Measurements from ENCODE around the gene CFAP77. TPM values are rescaled to one million over a fixed set of nuclear protein-coding genes. Genes with fewer than 3 reads are reported as not detected.

CFAP77 gene
- total and polyA plus RNA-seq, 2 of the 4 experiments (the other 2 are of a cell fraction) = not detected

- dilution Hi-C loops (cut with HindIII; ENCODE audit: low sequenced_read_pairs, unreplicated experiment) = no loop called here
- CTCF ChIA-PET = no interaction called here
Measured at GRCh38 chr9:132488626-132489025, 78.6 kb downstream of the CFAP77 start.

More at GRCh38 chr9:132488626-132489025, 78.6 kb downstream of the CFAP77 start:
- no peak overlapping the region for H3K56ac ChIP-seq (ENCODE audit: extremely low read depth, insufficient read depth, low read length)
- no peak overlapping the region for H3K4me3 ChIP-seq (ENCODE audit: insufficient read depth, low read depth, low read length)
- H3K9ac ChIP-seq (ENCODE audit: low read depth, low read length) = no peak overlapping the region
- in situ Hi-C loops (cut with MboI; ENCODE audit: low sequenced_read_pairs) (no loop called here), intact Hi-C loops (cut with micrococcal nuclease) (no loop called here)
- H3K9me1 ChIP-seq (ENCODE audit: insufficient read depth, low read length) = no peaks in the 10 kb centered on the region
- H2BK20ac ChIP-seq (ENCODE audit: low read depth, low read length) = no peak overlapping the region
- POLR2A ChIA-PET (ENCODE audit: unreplicated experiment) = no interaction called here
- H3K79me1 ChIP-seq (ENCODE audit: low read depth in 1 of 2, low read length in 2 of 2) = no peaks in the 10 kb centered on the region
- H4K5ac ChIP-seq (ENCODE audit: low read depth, low read length) = no peak overlapping the region
- H2AFZ ChIP-seq (replicated peaks; ENCODE audit: low read length, poor library complexity) = no peak overlapping the region
- no peak overlapping the region for H3K27ac ChIP-seq (ENCODE audit: insufficient read depth, low read length)
- H3K4me1 ChIP-seq (ENCODE audit: control insufficient read depth, insufficient read depth, low read length) = no peaks in the 10 kb centered on the region
- H3K9me3 ChIP-seq (ENCODE audit: control insufficient read depth, insufficient read depth, low read length) = no peaks in the 10 kb centered on the region
- no peak overlapping the region for H2BK15ac ChIP-seq (ENCODE audit: low read depth, low read length)
- H2AK9ac ChIP-seq (replicated peaks; ENCODE audit: low read depth, low read length, poor library complexity) = no peak overlapping the region
- no peak overlapping the region for H4K91ac ChIP-seq (ENCODE audit: insufficient read depth, low read depth, low read length)
- H3K4me2 ChIP-seq (ENCODE audit: low read depth, low read length) = no peak overlapping the region
- no peak overlapping the region for H3K18ac ChIP-seq (ENCODE audit: low read depth, low read length)
- no peaks in the 10 kb centered on the region for H4K20me1 ChIP-seq (ENCODE audit: insufficient read depth, low read length)
- no peak overlapping the region for H2AK5ac ChIP-seq (ENCODE audit: low read depth, low read length)
- H3K27me3 ChIP-seq (ENCODE audit: control insufficient read depth, insufficient read depth, low read length) = peaks cover 63% of the 10 kb centered on the region
- DNase-seq (no peak), ATAC-seq (ENCODE audit: low read depth) (no peak)
- 10% methylated on average over 2 of the region's 9 CpGs; no CpG with 5 or more reads in 1 of the 2 experiments for WGBS, 2 experiments (ENCODE audit: extremely low coverage in 2 of 2, insufficient read length in 1 of 2)
- H4K8ac ChIP-seq (ENCODE audit: low read depth in 2 of 2, low read length in 2 of 2) = no peak overlapping the region
- no peak for TF ChIP-seq NFE2L2 (IDR thresholded peaks at IDR 0.05; ENCODE audit: low read depth, low read length)
- TF ChIP-seq SMC3 (IDR thresholded peaks at IDR 0.05; ENCODE audit: low read depth, low read length) = no peak
- TF ChIP-seq RFX5 (IDR thresholded peaks at IDR 0.05; ENCODE audit: low read depth, low read length) = no peak
- no peak overlapping the region for H2BK120ac ChIP-seq (ENCODE audit: low read depth, low read length)
- H3K4ac ChIP-seq (ENCODE audit: low read depth, low read length) = no peak overlapping the region
- H3K23ac ChIP-seq (ENCODE audit: low read depth, low read length) = no peak overlapping the region
- no TSS peak for BruUV-seq (replicated peaks)
- H3K14ac ChIP-seq (replicated peaks; ENCODE audit: low read depth, low read length) = no peak overlapping the region
- no peak overlapping the region for H2BK5ac ChIP-seq (ENCODE audit: low read depth, low read length, poor library complexity, severe bottlenecking)
- H3K36me3 ChIP-seq (ENCODE audit: control insufficient read depth, insufficient read depth, low read length) = no peaks in the 10 kb centered on the region
